ENCODE data around the gene SLC9A9.

Gene SLC9A9

GRCh38 chr3:143771939-143772338 is 76.3 kb downstream of the SLC9A9 start:
- TF ChIP-seq CTCF (IDR thresholded peaks at IDR 0.05; ENCODE audit: control extremely low read depth, extremely low read depth, low read depth, missing control alignments): no peak
- POLR2A ChIA-PET: no interaction called here
- no peak for DNase-seq (ENCODE audit: extremely low spot score)
- CTCF ChIA-PET: interaction anchor here (1.0 to 1.1 kb wide), 2 partner anchors 8 to 12 kb away, joined by 3 to 4 read pairs; no protein-coding TSS in a partner anchor

GRCh38 chr3:143771258-143771657 is 77.0 kb downstream of the SLC9A9 start:
- CTCF ChIA-PET: no interaction called here
- TF ChIP-seq CTCF (IDR thresholded peaks at IDR 0.05; ENCODE audit: control extremely low read depth, extremely low read depth, low read depth, missing control alignments): no peak
- POLR2A ChIA-PET: no interaction called here

GRCh38 chr3:143770391-143770790 is 77.9 kb downstream of the SLC9A9 start:
- no peak for TF ChIP-seq CTCF (IDR thresholded peaks at IDR 0.05; ENCODE audit: control extremely low read depth, extremely low read depth, low read depth, missing control alignments)
- POLR2A ChIA-PET: no interaction called here
- CTCF ChIA-PET: no interaction called here
- no peak for DNase-seq (ENCODE audit: extremely low spot score)

More at GRCh38 chr3:143771258-143771657, 77.0 kb downstream of the SLC9A9 start:
- DNase-seq (ENCODE audit: extremely low spot score): no peak

GRCh38 chr3:143769616-143770015 is 78.7 kb downstream of the SLC9A9 start:
- TF ChIP-seq CTCF (IDR thresholded peaks at IDR 0.05; ENCODE audit: control extremely low read depth, extremely low read depth, low read depth, missing control alignments): no peak
- DNase-seq (ENCODE audit: extremely low spot score): no peak
- ChIA-PET POLR2A (no interaction called here), CTCF (no interaction called here)

- CTCF ChIA-PET: interaction anchor here (1.6 kb wide), 1 partner anchor 10 kb away, joined by 3 read pairs; no protein-coding TSS in a partner anchor
These were observed 83.4 kb downstream of the SLC9A9 start for GRCh38 chr3:143764840-143765239.

GRCh38 chr3:143763564-143764162 is 84.6 kb downstream of the SLC9A9 start:
- ChIA-PET POLR2A (no interaction called here), CTCF (interaction anchor here (0.7 to 1.6 kb wide), 6 partner anchors 9 to 934 kb away, joined by 3 to 4 read pairs (median 3); no protein-coding TSS in a partner anchor)
- peak; percentile 23 for TF ChIP-seq CTCF (IDR thresholded peaks at IDR 0.05; ENCODE audit: control extremely low read depth, extremely low read depth, low read depth, missing control alignments)
- DNase-seq (ENCODE audit: extremely low spot score): no peak

More at GRCh38 chr3:143764840-143765239, 83.4 kb downstream of the SLC9A9 start:
- DNase-seq (ENCODE audit: extremely low spot score): no peak
- POLR2A ChIA-PET: no interaction called here
- no peak for TF ChIP-seq CTCF (IDR thresholded peaks at IDR 0.05; ENCODE audit: control extremely low read depth, extremely low read depth, low read depth, missing control alignments)
